ENCODE results near the gene MIA2.
"Not testable (repeated sequence)": the region's sequence is repeated elsewhere in the genome, so short reads cannot be mapped to it uniquely, and the experiment has no call there.

MIA2 gene

GRCh38 chr14:39315859-39316444 lies 82.2 kb downstream of the MIA2 start:
- no peak overlapping the region for H3K4me3 ChIP-seq (ENCODE audit: low read depth, low read length)
- no peak for DNase-seq (ENCODE audit: low read depth)

GRCh38 chr14:39316830-39317553 lies 83.3 kb downstream of the MIA2 start:
- no peak overlapping the region for H3K4me3 ChIP-seq (ENCODE audit: low read depth, low read length)
- DNase-seq (ENCODE audit: low read depth) = no peak

- no peak for DNase-seq (ENCODE audit: low read depth)
- no peak overlapping the region for H3K4me3 ChIP-seq (ENCODE audit: low read depth, low read length)
Measured at GRCh38 chr14:39318574-39318973, 84.9 kb downstream of the MIA2 start.

- no peak overlapping the region for H3K4me3 ChIP-seq (ENCODE audit: low read depth, low read length)
- DNase-seq (ENCODE audit: low read depth) = no peak
Measured at GRCh38 chr14:39319381-39319780, 85.7 kb downstream of the MIA2 start.

- no peak for DNase-seq (ENCODE audit: low read depth)
- no peak overlapping the region for H3K4me3 ChIP-seq (ENCODE audit: low read depth, low read length)
Measured at GRCh38 chr14:39320318-39320717, 86.6 kb downstream of the MIA2 start.

GRCh38 chr14:39322807-39323206 lies 89.1 kb downstream of the MIA2 start:
- H3K4me3 ChIP-seq (ENCODE audit: low read depth, low read length) = no peak overlapping the region
- DNase-seq (ENCODE audit: low read depth) = no peak

- no peak for DNase-seq (ENCODE audit: low read depth)
- no peak overlapping the region for H3K4me3 ChIP-seq (ENCODE audit: low read depth, low read length)
Measured at GRCh38 chr14:39324097-39324496, 90.4 kb downstream of the MIA2 start.

GRCh38 chr14:39339003-39339402 lies 105.3 kb downstream of the MIA2 start:
- H3K4me3 ChIP-seq (ENCODE audit: low read depth, low read length) = no peak overlapping the region
- DNase-seq (ENCODE audit: low read depth) = no peak

- H3K4me3 ChIP-seq (ENCODE audit: low read depth, low read length); DNase-seq (ENCODE audit: low read depth): not testable (repeated sequence)
Measured at GRCh38 chr14:39341126-39341525, 107.4 kb downstream of the MIA2 start.

GRCh38 chr14:39342768-39343167 lies 109.1 kb downstream of the MIA2 start:
- DNase-seq (ENCODE audit: low read depth) = no peak
- no peak overlapping the region for H3K4me3 ChIP-seq (ENCODE audit: low read depth, low read length)

- no peak overlapping the region for H3K4me3 ChIP-seq (ENCODE audit: low read depth, low read length)
- no peak for DNase-seq (ENCODE audit: low read depth)
Measured at GRCh38 chr14:39343614-39344013, 109.9 kb downstream of the MIA2 start.

- no peak overlapping the region for H3K4me3 ChIP-seq (ENCODE audit: low read depth, low read length)
- DNase-seq (ENCODE audit: low read depth) = no peak
Measured at GRCh38 chr14:39350866-39351265, 117.2 kb downstream of the MIA2 start.

GRCh38 chr14:39351708-39352107 lies 118.0 kb downstream of the MIA2 start:
- no peak overlapping the region for H3K4me3 ChIP-seq (ENCODE audit: low read depth, low read length)
- DNase-seq (ENCODE audit: low read depth) = no peak

GRCh38 chr14:39359069-39359468 lies 125.4 kb downstream of the MIA2 start:
- not testable (repeated sequence) for H3K4me3 ChIP-seq (ENCODE audit: low read depth, low read length); DNase-seq (ENCODE audit: low read depth)

- no peak for DNase-seq (ENCODE audit: low read depth)
- H3K4me3 ChIP-seq (ENCODE audit: low read depth, low read length) = no peak overlapping the region
Measured at GRCh38 chr14:39360316-39360715, 126.6 kb downstream of the MIA2 start.

GRCh38 chr14:39361556-39361955 lies 127.8 kb downstream of the MIA2 start:
- H3K4me3 ChIP-seq (ENCODE audit: low read depth, low read length); DNase-seq (ENCODE audit: low read depth): not testable (repeated sequence)

- DNase-seq (ENCODE audit: low read depth) = no peak
- no peak overlapping the region for H3K4me3 ChIP-seq (ENCODE audit: low read depth, low read length)
Measured at GRCh38 chr14:39364509-39364908, 130.8 kb downstream of the MIA2 start.

- DNase-seq (ENCODE audit: low read depth) = no peak
- H3K4me3 ChIP-seq (ENCODE audit: low read depth, low read length) = no peak overlapping the region
Measured at GRCh38 chr14:39365354-39365753, 131.6 kb downstream of the MIA2 start.

- no peak for DNase-seq (ENCODE audit: low read depth)
Measured at GRCh38 chr14:39366460-39367386, 133.0 kb downstream of the MIA2 start.

GRCh38 chr14:39367387-39367751 lies 133.7 kb downstream of the MIA2 start:
- H3K4me3 ChIP-seq (ENCODE audit: low read depth, low read length) = no peak overlapping the region
- DNase-seq (ENCODE audit: low read depth) = no peak

More at GRCh38 chr14:39366460-39367386, 133.0 kb downstream of the MIA2 start:
- no peak overlapping the region for H3K4me3 ChIP-seq (ENCODE audit: low read depth, low read length)
